IMR-90 (cell line): ENCODE results near the gene UBTD1. TPM values are rescaled to one million over a fixed set of nuclear protein-coding genes. Genes with fewer than 3 reads are reported as not detected.

Source experiments
- ATAC-seq: fragments of 200-7000 bp; cut with Tn5 transposase; 2 replicates; pipeline ENCODE4 v1.9.1; 2020; ENCODE audit warnings: low read depth, mild to moderate bottlenecking, moderate library complexity
- BruUV-seq: library from RNA; stranded (reverse); fragments of 400-500 nt; replicated peaks from 2 replicates; lab custom pipeline; 2021; lab: Mats Ljungman, UMichigan
- CTCF ChIA-PET: fragments of 300-600 bp; formaldehyde crosslinking; extraction: SDS; loops from one replicate; lab custom pipeline; 2021; ENCODE audit warnings: antibody characterized with exemption; lab: Yijun Ruan, JAX
- POLR2A ChIA-PET: fragments of 300-600 bp; sonication (Branson Sonifier 250); formaldehyde crosslinking; loops from one replicate; lab custom pipeline; 2022; ENCODE audit warnings: antibody characterized with exemption; ENCODE audit not compliant: unreplicated experiment; lab: Charles Lee
- DNase-seq: peaks from one replicate; pipeline ENCODE4 v3.0.0; 2013
- H2AFZ ChIP-seq: replicated peaks from 2 replicates; pipeline ENCODE3; 2013; ENCODE audit warnings: low read length, mild to moderate bottlenecking; ENCODE audit not compliant: poor library complexity
- H2AK5ac ChIP-seq: 2 replicates; pipeline ENCODE4 v1.6.1; 2013; ENCODE audit warnings: low read depth, low read length, inconsistent platforms
- H2AK9ac ChIP-seq: replicated peaks from 2 replicates; pipeline ENCODE3; 2013; ENCODE audit warnings: mild to moderate bottlenecking, low read depth, low read length, moderate library complexity; ENCODE audit not compliant: poor library complexity
- H2BK120ac ChIP-seq: 2 replicates; pipeline ENCODE4 v1.6.1; 2013; ENCODE audit warnings: low read depth, low read length, inconsistent platforms
- H2BK15ac ChIP-seq: 3 replicates; pipeline ENCODE4 v1.6.1; 2013; ENCODE audit warnings: low read depth, low read length, inconsistent platforms
- H2BK20ac ChIP-seq: 2 replicates; pipeline ENCODE4 v1.6.1; 2013; ENCODE audit warnings: low read depth, mild to moderate bottlenecking, inconsistent platforms, low read length, moderate library complexity
- H2BK5ac ChIP-seq: 2 replicates; pipeline ENCODE4 v1.6.1; 2013; ENCODE audit warnings: mild to moderate bottlenecking, low read depth, low read length, inconsistent platforms; ENCODE audit not compliant: poor library complexity, severe bottlenecking
- H3K14ac ChIP-seq: replicated peaks from 2 replicates; pipeline ENCODE4 v1.6.1; 2013; ENCODE audit warnings: low read depth, low read length, inconsistent platforms
- H3K18ac ChIP-seq: 2 replicates; pipeline ENCODE4 v1.6.1; 2013; ENCODE audit warnings: low read depth, low read length, control low read depth
- H3K23ac ChIP-seq: 2 replicates; pipeline ENCODE4 v1.6.1; 2013; ENCODE audit warnings: low read depth, low read length, inconsistent platforms
- H3K27ac ChIP-seq: 2 replicates; pipeline ENCODE4 v1.5.1; 2013; ENCODE audit warnings: mild to moderate bottlenecking, control low read depth, low read length; ENCODE audit not compliant: insufficient read depth
- H3K27me3 ChIP-seq: 2 replicates; pipeline ENCODE4 v1.6.1; 2013; ENCODE audit warnings: low read length; ENCODE audit not compliant: control insufficient read depth, insufficient read depth
- H3K36me3 ChIP-seq: 2 replicates; pipeline ENCODE4 v1.6.1; 2013; ENCODE audit warnings: low read length, mixed read lengths; ENCODE audit not compliant: control insufficient read depth, insufficient read depth
- H3K4ac ChIP-seq: 2 replicates; pipeline ENCODE4 v1.6.1; 2013; ENCODE audit warnings: low read depth, low read length, inconsistent platforms
- H3K4me1 ChIP-seq: 2 replicates; pipeline ENCODE4 v1.6.1; 2013; ENCODE audit warnings: low read length, mixed read lengths; ENCODE audit not compliant: control insufficient read depth, insufficient read depth
- H3K4me2 ChIP-seq: 2 replicates; pipeline ENCODE4 v1.6.1; 2013; ENCODE audit warnings: low read depth, mild to moderate bottlenecking, control low read depth, low read length, moderate library complexity
- H3K4me3 ChIP-seq: 2 replicates; pipeline ENCODE4 v1.5.1; 2013; ENCODE audit warnings: low read depth, mild to moderate bottlenecking, control low read depth, low read length, moderate library complexity; ENCODE audit not compliant: insufficient read depth
- H3K56ac ChIP-seq: 2 replicates; pipeline ENCODE4 v1.6.1; 2013; ENCODE audit warnings: low read length, inconsistent platforms; ENCODE audit not compliant: insufficient read depth; ENCODE audit errors: extremely low read depth
- H3K79me1 ChIP-seq, 2 experiments: 2 replicates each; pipeline ENCODE4 v1.6.1; 2013; ENCODE audit warnings: low read length in 2 of 2, inconsistent platforms in 1 of 2, low read depth in 1 of 2
- H3K9ac ChIP-seq: 2 replicates; pipeline ENCODE4 v1.6.1; 2013; ENCODE audit warnings: low read depth, low read length, control low read depth
- H3K9me1 ChIP-seq: 2 replicates; pipeline ENCODE4 v1.6.1; 2013; ENCODE audit warnings: low read length, inconsistent platforms; ENCODE audit not compliant: insufficient read depth
- H3K9me3 ChIP-seq: 2 replicates; pipeline ENCODE4 v1.6.1; 2013; ENCODE audit warnings: low read length; ENCODE audit not compliant: control insufficient read depth, insufficient read depth
- H4K20me1 ChIP-seq: 2 replicates; pipeline ENCODE4 v1.6.1; 2013; ENCODE audit warnings: low read length, inconsistent platforms; ENCODE audit not compliant: insufficient read depth
- H4K5ac ChIP-seq: 2 replicates; pipeline ENCODE4 v1.6.1; 2013; ENCODE audit warnings: mild to moderate bottlenecking, low read depth, low read length, control low read depth
- H4K8ac ChIP-seq, 2 experiments: 2 replicates each; pipeline ENCODE4 v1.6.1; 2013; ENCODE audit warnings: low read depth in 2 of 2, low read length in 2 of 2, control low read depth in 1 of 2, inconsistent platforms in 1 of 2
- H4K91ac ChIP-seq: 2 replicates; pipeline ENCODE4 v1.6.1; 2013; ENCODE audit warnings: low read depth, low read length, inconsistent platforms; ENCODE audit not compliant: insufficient read depth
- CEBPB ChIP-seq: IDR thresholded peaks from 2 replicates; pipeline ENCODE4 v1.6.1; 2012; ENCODE audit warnings: low read depth, low read length, improper control_type of control experiment
- CHD1 ChIP-seq: IDR thresholded peaks from 2 replicates; pipeline ENCODE4 v1.6.1; 2012; ENCODE audit warnings: low read depth, low read length, improper control_type of control experiment
- CTCF ChIP-seq: conservative IDR thresholded peaks from 2 replicates; pipeline ENCODE4 v1.5.1; 2012; ENCODE audit warnings: mild to moderate bottlenecking, low read depth, low read length, improper control_type of control experiment
- FOS ChIP-seq: fragments of 150-350 bp; IDR thresholded peaks from 2 replicates; pipeline ENCODE4 v1.6.1; 2016; ENCODE audit warnings: low read depth, low read length
- MAFK ChIP-seq: IDR thresholded peaks from 2 replicates; pipeline ENCODE4 v1.6.1; 2012; ENCODE audit warnings: low read depth, low read length, improper control_type of control experiment
- MAZ ChIP-seq: IDR thresholded peaks from 2 replicates; pipeline ENCODE4 v1.6.1; 2012; ENCODE audit warnings: low read depth, mild to moderate bottlenecking, low read length, improper control_type of control experiment, moderate library complexity, borderline replicate concordance
- MXI1 ChIP-seq: IDR thresholded peaks from 2 replicates; pipeline ENCODE4 v1.6.1; 2012; ENCODE audit warnings: low read depth, mild to moderate bottlenecking, low read length, moderate library complexity, borderline replicate concordance
- NFE2L2 ChIP-seq: fragments of 150-350 bp; IDR thresholded peaks from 2 replicates; pipeline ENCODE4 v1.6.1; 2016; ENCODE audit warnings: low read depth, mild to moderate bottlenecking, low read length
- POLR2A ChIP-seq: IDR thresholded peaks from 2 replicates; pipeline ENCODE4 v1.6.1; 2012; ENCODE audit warnings: mild to moderate bottlenecking, low read depth, low read length
- RAD21 ChIP-seq: IDR thresholded peaks from 2 replicates; pipeline ENCODE4 v1.6.1; 2012; ENCODE audit warnings: low read length, improper control_type of control experiment
- RFX5 ChIP-seq: IDR thresholded peaks from 2 replicates; pipeline ENCODE4 v1.8.0; 2012; ENCODE audit warnings: low read depth, mild to moderate bottlenecking, low read length, moderate library complexity
- SMC3 ChIP-seq: fragments of 150-350 bp; IDR thresholded peaks from 2 replicates; pipeline ENCODE4 v1.6.1; 2016; ENCODE audit warnings: low read depth, mild to moderate bottlenecking, antibody characterized with exemption, low read length, moderate library complexity
- WGBS, 2 experiments: methylation state at CpG; one replicate each; pipeline versions ENCODE4 v1.1.5 to v1.1.7; 2013; ENCODE audit warnings: missing lambda C conversion rate in 2 of 2; ENCODE audit not compliant: insufficient read length in 1 of 2; ENCODE audit errors: extremely low coverage in 2 of 2; 5-methylcytosine and 5-hydroxymethylcytosine counted together
- dilution Hi-C: fragments of 300-500 bp; cut with HindIII; formaldehyde crosslinking; loops from one replicate; pipeline ENCODE4 v1.14.3; 2018; ENCODE audit warnings: low sequenced_read_pairs; ENCODE audit not compliant: unreplicated experiment
- in situ Hi-C: fragments of 300-500 bp; cut with MboI; formaldehyde crosslinking; loops from 3 replicates; pipeline ENCODE4 v1.14.3; 2019; ENCODE audit warnings: low sequenced_read_pairs, inconsistent platforms, mixed read lengths
- intact Hi-C: fragments of 100-400 bp; cut with micrococcal nuclease; formaldehyde crosslinking; loops from 2 replicates; pipeline ENCODE4 v1.10.0; 2022
- polyA plus RNA-seq, 3 experiments: library from polyadenylated mRNA; depleted of rRNA; stranded (reverse); fragments of >200 nt; gene quantifications; 2 replicates each; pipeline ENCODE4 v1.2.3, GENCODE V29; 2012; ENCODE audit warnings: low replicate concordance in 1 of 3
- total RNA-seq: library from RNA; depleted of rRNA; stranded (reverse); fragments of >200 nt; gene quantifications from 2 replicates; pipeline ENCODE4 v1.2.3, GENCODE V29; 2012
- TF ChIP-seq, protein P1 (sequence below): fragments of 150-350 bp; IDR thresholded peaks from 2 replicates; pipeline ENCODE4 v1.6.1; 2016; ENCODE audit warnings: low read depth, mild to moderate bottlenecking, low read length, moderate library complexity, borderline replicate concordance
- TF ChIP-seq, protein P2 (sequence below): fragments of 150-350 bp; IDR thresholded peaks from 2 replicates; pipeline ENCODE4 v1.6.1; 2017; ENCODE audit warnings: mild to moderate bottlenecking, antibody characterized with exemption, low read length, low read depth

UBTD1 gene
- total and polyA plus RNA-seq, 2 of the 4 experiments (the other 2 are of a cell fraction): 21.9 to 44.9 TPM

GRCh38 chr10:97589479-97589878 is 90.8 kb downstream of the UBTD1 start, which contains the start of gene C10orf62:
C10orf62 (plus strand) TSS chr10:97589721; CDS start chr10:97589898, 177 bp downstream.
- POLR2A ChIA-PET: interaction anchor here (0.6 kb wide), 1 partner anchor 43 kb away, joined by 4 read pairs; no protein-coding TSS in a partner anchor
- Histone ChIP-seq H3K9me3 (no peaks in the 10 kb centered on the region), H2AK9ac (no peak within 1 kb of the TSS), H3K56ac (no peak within 1 kb of the TSS), H3K23ac (no peak within 1 kb of the TSS), H4K8ac (no peak within 1 kb of the TSS), H2AFZ (no peak within 1 kb of the TSS), H2BK120ac (no peak within 1 kb of the TSS), H3K79me1 (no peaks in the 10 kb centered on the region), H2BK20ac (no peak within 1 kb of the TSS), H3K36me3 (no peaks in the 10 kb centered on the region), H3K4ac (no peak within 1 kb of the TSS), H3K14ac (no peak within 1 kb of the TSS), H3K27me3 (no peaks in the 10 kb centered on the region), H3K9ac (no peak within 1 kb of the TSS), H3K4me2 (no peak within 1 kb of the TSS), H3K27ac (no peak within 1 kb of the TSS), H2BK5ac (no peak within 1 kb of the TSS), H3K18ac (no peak within 1 kb of the TSS), H4K91ac (no peak within 1 kb of the TSS), H3K4me3 (no peak within 1 kb of the TSS), H2BK15ac (no peak within 1 kb of the TSS), H2AK5ac (no peak within 1 kb of the TSS), H3K9me1 (peaks cover 6% of the 10 kb centered on the region; the same call in 1 of the 2 replicates), H4K20me1 (no peaks in the 10 kb centered on the region), H3K4me1 (peaks cover 2% of the 10 kb centered on the region; the same call in 1 of the 2 replicates), H4K5ac (no peak within 1 kb of the TSS)
- TF ChIP-seq MAFK (no peak), CTCF (no peak), MAZ (no peak), RAD21 (no peak), MXI1 (no peak), NFE2L2 (no peak), POLR2A (no peak), CEBPB (no peak), FOS (no peak), CHD1 (no peak), SMC3 (no peak), RFX5 (no peak)
- TF ChIP-seq, protein P1, sequence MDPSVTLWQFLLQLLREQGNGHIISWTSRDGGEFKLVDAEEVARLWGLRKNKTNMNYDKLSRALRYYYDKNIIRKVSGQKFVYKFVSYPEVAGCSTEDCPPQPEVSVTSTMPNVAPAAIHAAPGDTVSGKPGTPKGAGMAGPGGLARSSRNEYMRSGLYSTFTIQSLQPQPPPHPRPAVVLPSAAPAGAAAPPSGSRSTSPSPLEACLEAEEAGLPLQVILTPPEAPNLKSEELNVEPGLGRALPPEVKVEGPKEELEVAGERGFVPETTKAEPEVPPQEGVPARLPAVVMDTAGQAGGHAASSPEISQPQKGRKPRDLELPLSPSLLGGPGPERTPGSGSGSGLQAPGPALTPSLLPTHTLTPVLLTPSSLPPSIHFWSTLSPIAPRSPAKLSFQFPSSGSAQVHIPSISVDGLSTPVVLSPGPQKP: no peak
- TF ChIP-seq, protein P2, sequence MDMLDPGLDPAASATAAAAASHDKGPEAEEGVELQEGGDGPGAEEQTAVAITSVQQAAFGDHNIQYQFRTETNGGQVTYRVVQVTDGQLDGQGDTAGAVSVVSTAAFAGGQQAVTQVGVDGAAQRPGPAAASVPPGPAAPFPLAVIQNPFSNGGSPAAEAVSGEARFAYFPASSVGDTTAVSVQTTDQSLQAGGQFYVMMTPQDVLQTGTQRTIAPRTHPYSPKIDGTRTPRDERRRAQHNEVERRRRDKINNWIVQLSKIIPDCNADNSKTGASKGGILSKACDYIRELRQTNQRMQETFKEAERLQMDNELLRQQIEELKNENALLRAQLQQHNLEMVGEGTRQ: no peak
- DNase-seq (no peak), ATAC-seq (no peak)
- no CpG with 5 or more reads among the region's 3 CpGs for WGBS, 2 experiments
- intact Hi-C loops (no loop called here), dilution Hi-C loops (no loop called here), in situ Hi-C loops (no loop called here)
- no TSS peak for BruUV-seq
- CTCF ChIA-PET: interaction anchor here (0.6 kb wide), 1 partner anchor 8 kb away, joined by 3 read pairs; no protein-coding TSS in a partner anchor
